WERI-Rb-1 (cell line): ENCODE measurements around the gene SHOC2.

Experiments used
- DNase-seq: peaks from one replicate; pipeline ENCODE4 v3.0.0-alpha.2; 2020
- H3K27ac ChIP-seq: fragments of 250-450 bp; sonication (Bioruptor Pico); 2 replicates; pipeline ENCODE4 v1.5.1; 2020; ENCODE audit warnings: mild to moderate bottlenecking, moderate library complexity
- H3K27me3 ChIP-seq: fragments of 250-450 bp; sonication (Bioruptor Pico); 2 replicates; pipeline ENCODE4 v1.5.1; 2021; ENCODE audit warnings: mild to moderate bottlenecking, low read depth, moderate library complexity; ENCODE audit not compliant: insufficient read depth, severe bottlenecking
- H3K36me3 ChIP-seq: fragments of 250-450 bp; sonication (Bioruptor Pico); 2 replicates; pipeline ENCODE4 v1.5.1; 2020; ENCODE audit warnings: mild to moderate bottlenecking, moderate library complexity
- H3K4me3 ChIP-seq: 2 replicates; pipeline ENCODE4 v1.5.1; 2011; ENCODE audit warnings: low read depth, mild to moderate bottlenecking, control low read depth, low read length
- H3K9me3 ChIP-seq: fragments of 250-450 bp; sonication (Bioruptor Pico); 2 replicates; pipeline ENCODE4 v1.5.1; 2021; ENCODE audit warnings: mild to moderate bottlenecking, moderate library complexity; ENCODE audit not compliant: severe bottlenecking
- CTCF ChIP-seq: IDR thresholded peaks from 2 replicates; pipeline ENCODE4 v1.5.1; 2011; ENCODE audit warnings: low read depth, mild to moderate bottlenecking, control low read depth, inconsistent platforms, low read length

The SHOC2 gene

GRCh38 chr10:110927461-110927860, 8.1 kb downstream of the SHOC2 start:
- no peak for TF ChIP-seq CTCF
- H3K9me3 ChIP-seq: no peaks in the 10 kb centered on the region
- H3K27ac ChIP-seq: no peak overlapping the region
- no peaks in the 10 kb centered on the region for H3K36me3 ChIP-seq
- no peak for DNase-seq
- H3K4me3 ChIP-seq: no peak overlapping the region
- H3K27me3 ChIP-seq: no peaks in the 10 kb centered on the region

GRCh38 chr10:110931769-110932381, 12.5 kb downstream of the SHOC2 start:
- Histone ChIP-seq H3K4me3 (no peak overlapping the region), H3K36me3 (peaks cover 2% of the 10 kb centered on the region; the same call in 1 of the 2 replicates), H3K27me3 (no peaks in the 10 kb centered on the region), H3K27ac (no peak overlapping the region), H3K9me3 (no peaks in the 10 kb centered on the region)
- DNase-seq: no peak
- TF ChIP-seq CTCF: no peak

GRCh38 chr10:110932505-110933180, 13.2 kb downstream of the SHOC2 start:
- no peaks in the 10 kb centered on the region for H3K27me3 ChIP-seq
- no peak for DNase-seq

GRCh38 chr10:110936757-110937156, 17.4 kb downstream of the SHOC2 start:
- Histone ChIP-seq H3K27me3 (no peaks in the 10 kb centered on the region), H3K27ac (no peak overlapping the region), H3K36me3 (peaks cover 2% of the 10 kb centered on the region; the same call in 1 of the 2 replicates), H3K9me3 (no peaks in the 10 kb centered on the region), H3K4me3 (no peak overlapping the region)
- no peak for DNase-seq
- TF ChIP-seq CTCF: no peak

More at GRCh38 chr10:110932505-110933180, 13.2 kb downstream of the SHOC2 start:
- TF ChIP-seq CTCF: no peak
- no peak overlapping the region for H3K4me3 ChIP-seq
- H3K36me3 ChIP-seq: peaks cover 2% of the 10 kb centered on the region; the same call in 1 of the 2 replicates
- no peak overlapping the region for H3K27ac ChIP-seq
- no peaks in the 10 kb centered on the region for H3K9me3 ChIP-seq

- Histone ChIP-seq H3K4me3 (no peak overlapping the region), H3K27me3 (no peaks in the 10 kb centered on the region), H3K36me3 (peaks cover 2% of the 10 kb centered on the region; the same call in 1 of the 2 replicates), H3K27ac (no peak overlapping the region), H3K9me3 (no peaks in the 10 kb centered on the region)
- no peak for DNase-seq
- no peak for TF ChIP-seq CTCF
These were observed 20.0 kb downstream of the SHOC2 start for GRCh38 chr10:110939419-110939818.
